GM12875 (cell line): Measurements from ENCODE around the gene HMCN1.

ENCODE experiments used
- H3K4me3 ChIP-seq: one replicate; pipeline ENCODE4 v1.5.1; 2011; ENCODE audit warnings: low read depth, low read length, control low read depth
- CTCF ChIP-seq: IDR thresholded peaks from 2 replicates; pipeline ENCODE4 v1.5.1; 2011; ENCODE audit warnings: low read depth, mild to moderate bottlenecking, control low read depth, inconsistent platforms, low read length, moderate library complexity, borderline replicate concordance; ENCODE audit not compliant: insufficient read depth

Gene HMCN1

GRCh38 chr1:185739967-185740366 lies 5.8 kb downstream of the HMCN1 start:
- no peak for TF ChIP-seq CTCF
- H3K4me3 ChIP-seq = no peak overlapping the region

GRCh38 chr1:185741551-185741950 lies 7.4 kb downstream of the HMCN1 start:
- TF ChIP-seq CTCF = no peak
- no peak overlapping the region for H3K4me3 ChIP-seq

DNA sequence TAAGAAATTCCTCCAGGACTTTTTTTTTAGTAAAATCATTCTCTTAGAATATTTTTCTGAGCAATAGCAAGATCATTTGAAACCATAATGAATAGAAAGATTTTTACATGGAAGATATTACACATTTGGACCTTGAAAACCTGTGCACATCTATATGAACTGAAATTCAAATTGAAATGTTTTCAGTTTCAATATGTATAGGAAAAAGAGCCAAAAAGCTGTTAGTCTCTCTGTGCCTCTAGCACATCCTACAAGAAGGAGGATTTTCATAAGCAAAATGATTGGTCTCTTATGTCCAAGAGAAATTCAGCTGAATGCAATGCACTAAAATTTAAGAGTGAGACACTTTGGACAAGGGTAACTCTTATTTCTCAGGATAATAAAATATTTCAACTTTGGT lies 8.2 kb downstream of the HMCN1 start:
- TF ChIP-seq CTCF = no peak
- H3K4me3 ChIP-seq = no peak overlapping the region

GRCh38 chr1:185745165-185745564 lies 11.0 kb downstream of the HMCN1 start:
- no peak for TF ChIP-seq CTCF
- no peak overlapping the region for H3K4me3 ChIP-seq

DNA sequence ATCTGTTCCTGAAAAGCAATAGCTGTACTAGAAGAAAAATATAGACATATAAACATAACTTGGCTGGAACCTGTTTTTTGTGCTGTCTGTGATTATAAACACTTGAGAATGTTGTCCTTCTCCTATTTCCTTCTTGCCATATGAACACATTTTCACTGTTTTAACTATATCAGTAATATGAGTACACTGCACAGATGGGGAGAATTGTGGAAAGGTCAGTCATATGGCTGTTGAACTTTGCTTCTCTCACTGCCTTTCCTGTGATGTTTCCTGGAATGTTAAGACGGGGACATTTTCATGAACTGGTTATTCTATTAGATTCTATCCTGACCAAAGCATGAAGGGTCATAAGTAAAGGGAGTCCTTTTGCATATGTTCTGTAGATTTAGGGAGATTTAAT lies 24.9 kb downstream of the HMCN1 start:
- no peak overlapping the region for H3K4me3 ChIP-seq
- no peak for TF ChIP-seq CTCF

- no peak for TF ChIP-seq CTCF
- H3K4me3 ChIP-seq = no peak overlapping the region
These were observed 27.6 kb downstream of the HMCN1 start for GRCh38 chr1:185761841-185762240.

DNA sequence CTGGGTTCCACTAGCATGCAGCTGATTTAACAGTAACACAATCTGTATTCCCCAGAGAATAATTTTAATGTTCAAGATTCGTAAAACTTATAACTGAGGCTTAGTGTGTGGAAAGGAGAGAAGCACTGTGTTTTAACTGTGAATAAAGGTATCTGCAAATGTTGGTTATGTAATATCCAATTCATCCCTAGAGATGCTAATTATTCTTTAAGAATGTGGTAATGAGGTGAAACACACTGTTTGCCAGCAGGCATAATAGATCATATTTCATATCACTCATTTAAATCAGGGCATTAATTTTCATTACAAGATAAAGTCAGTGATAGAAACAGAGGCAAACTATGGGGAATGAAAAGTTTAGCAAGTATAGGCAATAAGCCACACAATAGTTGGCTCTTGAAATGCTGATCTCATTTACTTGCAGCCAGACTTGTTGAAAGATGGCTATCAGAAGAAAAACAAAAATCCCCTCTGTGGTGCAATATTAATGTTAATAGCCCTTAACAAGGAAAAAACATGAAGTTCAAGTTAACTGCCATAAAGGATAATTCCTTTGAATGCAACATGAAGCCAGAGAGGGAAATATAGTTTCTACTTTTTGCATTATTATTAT lies 33.4 kb downstream of the HMCN1 start:
- H3K4me3 ChIP-seq = no peak overlapping the region
- TF ChIP-seq CTCF = no peak
